ENCODE results near the gene ZNF730.
A peak's percentile ranks its signal among the peaks of the same experiment; 100 is the strongest.
"Not testable (repeated sequence)": the region's sequence is repeated elsewhere in the genome, so short reads cannot be mapped to it uniquely, and the experiment has no call there.

The ZNF730 gene

DNA sequence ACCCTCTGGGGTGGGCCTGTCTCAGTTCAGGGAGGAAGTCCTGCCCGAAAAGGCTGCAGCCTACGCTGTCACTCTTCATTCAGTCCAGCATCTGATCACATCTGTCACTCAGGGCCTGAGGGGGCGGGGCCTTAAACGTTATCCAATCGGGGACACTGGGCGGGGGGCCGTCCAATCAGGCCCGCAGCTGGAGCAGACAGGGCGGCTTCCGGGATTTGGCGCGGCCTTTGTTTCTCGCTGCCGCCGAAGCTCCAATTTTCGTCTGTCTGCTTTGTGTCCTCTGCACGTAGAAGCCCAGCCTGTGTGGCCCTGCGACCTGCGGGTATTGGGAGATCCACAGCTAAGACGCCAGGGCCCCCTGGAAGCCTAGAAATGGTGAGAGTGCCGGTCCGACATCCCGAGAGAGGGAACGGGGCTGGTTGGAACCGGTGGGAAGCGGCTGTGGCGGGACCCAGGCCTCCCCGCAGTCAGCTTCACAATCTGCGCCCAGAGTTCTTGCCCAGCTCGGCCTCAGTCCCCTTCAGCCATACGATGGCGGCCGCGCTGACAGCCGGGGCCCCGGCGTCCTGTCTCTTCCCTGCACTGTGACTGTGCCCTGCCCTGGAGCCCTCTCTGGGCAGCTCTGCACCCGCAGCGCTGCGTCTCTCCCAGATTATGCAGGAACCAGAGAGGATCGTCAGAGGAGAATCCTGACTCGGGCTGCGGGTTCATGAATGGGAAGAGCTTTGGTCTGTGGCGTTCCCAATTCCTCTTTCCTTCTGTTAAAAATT is at the start of gene ZNF730:
ZNF730 (plus strand) TSS at position 224 of the 770 bp plus-strand sequence; CDS start at position 373, 149 bp downstream.
- peak in 1 of 3 donors; percentile 11 for DNase-seq (ENCODE audit: low read depth in 3 of 3, low spot score in 1 of 3)

DNA sequence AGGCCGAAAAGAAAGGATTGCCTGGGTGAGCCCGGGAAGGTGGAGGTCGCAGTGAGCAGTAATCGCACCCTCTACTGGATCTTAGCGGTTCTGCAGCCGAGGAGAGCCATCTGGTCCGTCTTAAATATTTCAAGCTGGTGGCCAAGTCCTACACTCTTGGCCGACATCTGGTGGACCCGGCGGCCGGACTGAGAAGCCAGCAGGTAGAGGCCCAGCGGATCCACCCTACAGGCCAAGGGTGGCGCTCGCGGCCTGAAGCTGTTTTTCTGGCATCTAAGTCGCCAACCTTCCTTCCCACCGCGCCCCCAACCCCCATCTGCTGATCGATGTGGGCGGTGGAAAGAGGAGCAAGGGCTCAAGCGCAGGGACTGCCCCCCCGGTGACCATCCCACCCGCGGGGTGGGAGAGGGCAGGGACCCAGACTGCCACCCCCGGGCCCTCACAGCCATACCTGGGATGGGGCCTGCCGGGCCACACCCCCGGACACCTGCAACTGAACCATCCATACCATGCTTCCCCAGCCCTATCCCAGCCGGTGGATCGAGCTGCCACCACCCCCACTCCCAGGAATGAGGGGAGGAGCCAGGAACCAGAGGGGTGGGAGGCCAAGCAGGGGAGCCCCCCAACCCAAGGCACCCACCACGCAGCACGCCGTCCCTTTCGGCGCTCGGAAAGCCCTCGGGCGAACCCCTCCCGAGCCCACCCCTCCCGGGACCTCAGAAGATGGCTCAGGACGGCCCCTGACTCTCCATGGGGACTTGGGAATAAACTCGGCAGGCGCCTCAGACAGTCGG is 46.3 kb upstream of the ZNF730 start:
- no peak for DNase-seq (ENCODE audit: low read depth in 3 of 3, low spot score in 1 of 3)

DNA sequence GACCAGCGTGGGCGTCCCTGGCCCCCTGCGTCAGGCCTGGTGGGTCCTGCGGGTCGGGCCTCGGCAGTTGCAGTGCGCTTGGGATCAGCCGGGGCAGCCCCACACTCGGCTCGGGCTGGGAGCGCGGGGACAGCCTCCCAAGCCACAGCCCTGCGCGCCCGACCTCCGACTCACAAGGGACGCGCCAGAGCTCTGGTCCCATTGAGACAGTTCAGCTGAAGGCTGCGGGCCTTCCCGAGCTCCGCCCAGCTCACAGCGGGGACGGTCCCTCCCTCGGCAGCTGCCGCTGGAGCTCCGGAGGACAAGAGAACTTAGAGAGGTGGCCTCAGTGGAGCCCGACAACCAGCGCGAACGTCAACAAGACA is 45.7 kb upstream of the ZNF730 start:
- DNase-seq (ENCODE audit: low read depth in 3 of 3, low spot score in 1 of 3): no peak

DNA sequence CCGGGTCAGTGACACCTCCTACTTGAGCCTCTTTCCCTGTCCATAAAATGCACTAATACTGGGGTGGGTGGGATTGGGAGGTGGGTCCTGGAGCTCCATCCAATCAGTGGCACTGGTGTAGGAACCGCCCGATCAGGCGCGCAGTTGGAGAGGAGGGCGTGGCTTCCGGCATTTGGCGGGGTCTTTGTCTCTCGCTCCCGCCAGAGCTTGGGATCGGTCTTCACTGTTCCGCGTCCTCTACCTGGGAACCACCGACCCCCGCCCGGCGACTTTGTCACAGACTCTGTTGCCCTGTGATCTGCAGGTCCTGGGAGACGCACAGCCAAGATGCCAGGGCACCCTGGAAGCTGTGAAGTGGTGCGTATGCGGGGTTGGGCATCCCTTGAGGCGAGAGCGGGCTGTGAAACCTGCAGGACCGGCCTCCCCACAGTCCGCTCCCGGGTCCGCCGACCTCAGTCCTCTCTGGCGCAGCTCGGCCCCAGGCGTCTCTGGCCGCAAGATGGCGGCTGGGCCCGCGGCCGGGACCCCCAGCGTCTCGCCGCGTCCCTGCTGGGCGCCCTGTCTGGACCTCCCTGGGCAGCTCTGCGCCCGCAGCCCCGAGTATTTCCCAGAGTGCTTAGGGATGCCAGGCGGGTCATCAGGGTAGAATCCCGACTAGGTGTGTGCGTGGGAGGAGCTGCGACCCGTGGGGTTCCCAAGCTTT is 41.6 kb upstream of the ZNF730 start:
- no peak for DNase-seq (ENCODE audit: low read depth in 3 of 3, low spot score in 1 of 3)

DNA sequence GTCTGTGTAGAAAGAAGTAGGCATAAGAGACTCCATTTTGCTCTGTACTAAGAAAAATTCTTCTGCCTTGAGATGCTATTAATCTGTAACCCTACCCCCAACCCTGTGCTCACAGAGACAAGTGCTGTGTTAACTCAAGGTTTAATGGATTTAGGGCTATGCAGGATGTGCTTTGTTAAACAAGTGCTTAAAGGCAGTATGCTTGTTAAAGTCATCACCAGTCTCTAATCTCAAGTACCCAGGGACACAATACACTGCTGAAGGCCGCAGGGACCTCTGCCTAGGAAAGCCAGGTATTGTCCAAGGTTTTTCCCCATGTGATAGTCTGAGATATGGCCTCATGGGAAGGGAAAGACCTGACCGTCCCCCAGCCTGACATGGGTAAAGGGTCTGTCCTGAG is 39.0 kb upstream of the ZNF730 start:
- not testable (repeated sequence) for DNase-seq (ENCODE audit: low read depth in 3 of 3, low spot score in 1 of 3)

DNA sequence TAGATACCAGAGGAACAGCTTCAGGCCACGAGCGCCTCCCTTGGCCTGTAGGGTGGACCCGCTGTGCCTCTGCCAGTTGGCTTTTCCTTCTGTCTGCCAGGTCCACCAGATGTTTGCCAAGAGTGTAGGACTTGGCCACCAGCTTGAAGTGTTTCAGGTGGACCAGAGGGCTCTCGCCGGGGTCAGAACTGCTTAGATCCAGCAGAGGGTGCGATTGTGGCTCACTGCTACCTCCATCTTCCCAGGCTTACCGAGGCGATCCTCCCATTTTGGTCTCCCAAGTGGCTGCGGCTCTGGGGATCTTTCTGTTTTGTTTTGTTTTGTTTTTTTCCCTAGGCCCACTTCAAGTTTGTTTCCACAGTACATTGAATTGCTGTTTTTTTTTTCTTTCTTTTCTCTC is 23.0 kb upstream of the ZNF730 start:
- DNase-seq (ENCODE audit: low read depth in 3 of 3, low spot score in 1 of 3): no peak

DNA sequence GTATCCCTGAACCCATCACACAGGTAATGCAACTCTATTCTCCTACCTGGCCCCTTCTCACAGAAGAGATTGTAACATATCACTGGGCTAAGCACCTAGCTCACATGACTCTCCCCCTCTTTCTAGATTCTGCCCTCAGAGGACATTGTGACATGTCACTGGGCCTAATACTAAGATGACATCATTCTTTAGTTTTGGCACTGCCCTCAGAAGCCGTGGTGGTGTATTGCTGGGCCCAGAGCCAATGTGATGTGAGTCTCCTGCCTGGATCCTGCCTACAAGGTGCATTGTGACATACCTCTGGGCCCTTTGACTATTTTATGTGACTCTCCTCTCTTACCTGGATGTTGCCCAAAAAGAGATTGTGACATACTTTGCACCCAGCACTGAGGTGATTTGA is 21.4 kb upstream of the ZNF730 start:
- no peak for DNase-seq (ENCODE audit: low read depth in 3 of 3, low spot score in 1 of 3)

DNA sequence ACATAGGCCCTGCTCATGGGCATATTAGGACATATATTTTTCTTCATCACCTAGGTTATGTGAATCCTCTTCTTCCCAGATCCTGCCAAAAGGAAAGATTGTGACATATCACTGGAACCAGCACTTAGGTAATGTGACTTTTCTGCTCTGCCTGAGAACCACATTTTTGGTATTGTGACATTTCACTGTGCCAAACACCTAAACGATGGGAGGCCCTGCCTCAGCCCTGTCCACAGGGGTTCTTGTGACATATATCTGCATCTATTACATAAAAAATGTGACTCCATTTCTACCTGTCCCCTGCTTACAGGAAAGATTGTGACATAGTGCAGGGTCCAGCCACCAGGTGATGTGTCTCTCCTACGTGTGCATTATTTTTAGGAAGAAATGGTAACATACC is 18.5 kb upstream of the ZNF730 start:
- DNase-seq (ENCODE audit: low read depth in 3 of 3, low spot score in 1 of 3): no peak

DNA sequence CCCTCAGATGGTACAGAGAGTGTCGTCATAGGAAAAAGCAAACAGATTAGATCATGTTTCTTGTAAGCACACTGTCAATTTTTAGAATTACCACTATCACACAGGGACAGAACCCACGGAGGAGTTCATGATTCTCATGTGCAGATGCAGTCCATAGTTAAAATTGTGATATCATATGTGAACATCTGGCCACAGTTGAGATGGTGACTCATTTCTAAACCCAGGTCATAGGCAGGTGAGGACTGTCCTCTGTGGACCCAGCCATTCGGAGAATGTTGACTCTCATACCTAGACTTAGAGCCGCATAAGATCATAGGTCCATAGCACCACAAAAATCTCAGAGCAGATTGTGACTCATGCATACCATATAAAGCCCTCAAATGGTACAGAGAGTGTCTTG is 17.8 kb upstream of the ZNF730 start:
- no peak for DNase-seq (ENCODE audit: low read depth in 3 of 3, low spot score in 1 of 3)

DNA sequence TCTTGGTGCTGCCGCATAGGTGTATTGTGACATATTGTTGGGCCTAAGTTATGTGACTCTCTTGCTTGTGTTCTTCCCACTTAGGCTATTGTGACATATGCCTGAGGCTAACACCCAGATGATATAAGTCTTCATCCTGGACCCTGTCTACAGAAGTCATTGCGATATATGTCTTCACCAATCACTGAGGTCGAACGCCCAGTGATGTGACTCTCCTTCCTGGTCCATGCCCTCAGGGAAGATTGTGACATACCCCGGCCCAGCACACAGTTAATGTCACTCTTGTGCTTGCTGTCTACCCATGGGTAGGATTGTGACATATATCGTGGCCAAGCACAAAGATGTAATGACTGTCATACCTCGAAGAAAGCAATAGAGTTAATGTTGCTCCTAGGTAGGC is 16.9 kb upstream of the ZNF730 start:
- no peak for DNase-seq (ENCODE audit: low read depth in 3 of 3, low spot score in 1 of 3)

DNA sequence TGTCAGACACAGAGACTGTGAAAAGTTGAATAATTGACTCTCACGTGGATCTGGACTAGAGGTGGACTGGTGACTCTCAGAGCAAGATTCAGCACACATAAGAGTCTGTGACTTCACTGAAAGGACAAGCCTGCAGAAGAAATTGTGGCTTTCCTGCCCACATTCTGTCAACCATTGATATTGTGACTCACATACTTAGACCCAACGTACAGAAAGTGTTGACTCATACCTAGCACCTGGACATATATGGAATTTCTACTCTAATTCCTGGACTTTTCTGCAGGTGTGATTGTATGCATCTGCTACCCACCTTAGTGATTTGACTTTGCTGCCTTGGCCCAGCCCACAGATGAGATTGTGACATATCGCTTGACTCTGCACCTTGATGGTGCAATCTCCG is 15.6 kb upstream of the ZNF730 start:
- DNase-seq (ENCODE audit: low read depth in 3 of 3, low spot score in 1 of 3): no peak

DNA sequence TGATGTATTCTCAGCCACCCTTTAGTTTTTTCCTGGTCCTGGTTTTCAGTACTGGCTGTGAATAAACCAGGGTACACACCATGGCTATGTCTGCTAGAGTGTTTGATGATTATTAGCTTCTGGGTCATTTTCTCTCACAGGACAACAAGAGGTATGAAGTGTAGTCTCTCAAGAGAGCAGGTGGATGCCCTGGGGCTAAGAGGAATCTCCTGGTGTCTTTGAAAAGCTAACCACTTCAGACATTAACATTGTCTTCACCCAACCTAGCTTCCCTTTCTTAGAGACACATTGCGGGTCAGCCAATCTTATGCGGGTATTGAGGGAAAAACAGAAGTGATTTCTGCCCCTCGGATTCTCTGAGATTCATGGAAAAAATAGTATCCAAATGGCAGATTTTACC is 1.6 kb downstream of the ZNF730 start:
- DNase-seq (ENCODE audit: low read depth in 3 of 3, low spot score in 1 of 3): no peak

DNA sequence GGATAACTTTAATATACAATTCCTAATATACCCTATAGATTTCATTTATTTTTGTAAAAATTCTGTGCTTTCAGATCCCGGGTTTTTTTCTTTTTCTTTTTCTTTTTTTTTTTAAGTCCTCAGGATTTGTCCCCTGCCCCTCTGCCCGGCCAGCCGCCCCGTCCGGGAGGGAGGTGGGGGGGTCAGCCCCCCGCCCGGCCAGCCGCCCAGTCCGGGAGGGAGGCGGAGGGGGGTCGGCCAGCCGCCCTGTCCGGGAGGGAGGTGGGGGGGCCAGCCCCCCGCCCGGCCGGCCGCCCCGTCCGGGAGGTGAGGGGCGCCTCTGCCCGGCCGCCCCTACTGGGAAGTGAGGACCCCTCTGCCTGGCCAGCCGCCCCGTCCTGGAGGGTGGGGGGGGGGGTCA is 17.4 kb downstream of the ZNF730 start:
- not testable (repeated sequence) for DNase-seq (ENCODE audit: low read depth in 3 of 3, low spot score in 1 of 3)

DNA sequence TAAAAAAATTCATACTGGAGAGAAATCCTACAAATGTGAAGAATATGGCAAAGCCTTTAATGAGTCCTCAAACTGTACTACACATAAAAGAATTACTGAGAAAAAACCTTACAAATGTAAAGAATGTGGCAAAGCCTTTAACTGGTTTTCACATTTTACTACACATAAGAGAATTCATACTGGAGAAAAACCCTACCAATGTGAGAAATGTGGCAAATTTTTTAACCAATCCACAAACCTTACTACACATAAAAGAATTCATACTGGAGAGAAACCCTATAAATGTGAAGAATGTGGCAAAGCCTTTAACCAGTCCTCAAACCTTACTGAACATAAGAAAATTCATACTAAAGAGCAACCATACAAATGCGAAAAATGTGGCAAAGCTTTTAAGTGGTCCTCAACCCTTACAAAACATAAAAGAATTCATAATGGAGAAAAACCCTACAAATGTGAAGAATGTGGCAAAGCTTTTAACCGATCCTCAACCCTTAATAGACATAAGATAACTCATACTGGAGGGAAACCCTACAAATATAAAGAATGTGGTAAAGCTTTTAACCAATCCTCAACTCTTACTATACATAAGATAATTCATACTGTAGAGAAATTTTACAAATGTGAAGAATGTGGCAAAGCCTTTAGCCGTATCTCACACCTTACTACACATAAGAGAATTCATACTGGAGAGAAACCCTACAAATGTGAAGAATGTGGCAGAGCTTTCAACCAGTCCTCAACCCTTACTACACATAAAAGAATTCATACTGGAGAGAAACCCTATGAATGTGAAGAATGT is 29.0 kb downstream of the ZNF730 start:
- no peak for DNase-seq (ENCODE audit: low read depth in 3 of 3, low spot score in 1 of 3)

DNA sequence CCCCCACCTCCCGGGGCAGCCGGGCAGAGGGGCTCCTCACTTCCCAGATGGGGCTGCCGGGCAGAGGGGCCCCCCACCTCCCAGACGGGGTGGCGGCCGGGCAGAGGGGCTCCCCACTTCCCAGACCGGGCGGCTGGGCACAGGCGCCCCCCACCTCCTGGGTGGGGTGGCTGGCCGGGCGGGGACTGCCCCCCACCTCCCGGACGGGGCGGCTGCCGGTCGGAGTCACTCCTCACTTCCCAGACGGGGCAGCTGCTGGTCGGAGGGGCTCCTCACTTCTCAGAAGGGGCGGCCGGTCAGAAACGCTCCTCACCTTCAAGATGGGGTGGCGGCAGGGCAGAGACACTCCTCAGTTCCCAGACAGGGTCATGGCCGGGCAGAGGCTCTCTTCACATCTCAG is 43.9 kb downstream of the ZNF730 start:
- DNase-seq (ENCODE audit: low read depth in 3 of 3, low spot score in 1 of 3): no peak

DNA sequence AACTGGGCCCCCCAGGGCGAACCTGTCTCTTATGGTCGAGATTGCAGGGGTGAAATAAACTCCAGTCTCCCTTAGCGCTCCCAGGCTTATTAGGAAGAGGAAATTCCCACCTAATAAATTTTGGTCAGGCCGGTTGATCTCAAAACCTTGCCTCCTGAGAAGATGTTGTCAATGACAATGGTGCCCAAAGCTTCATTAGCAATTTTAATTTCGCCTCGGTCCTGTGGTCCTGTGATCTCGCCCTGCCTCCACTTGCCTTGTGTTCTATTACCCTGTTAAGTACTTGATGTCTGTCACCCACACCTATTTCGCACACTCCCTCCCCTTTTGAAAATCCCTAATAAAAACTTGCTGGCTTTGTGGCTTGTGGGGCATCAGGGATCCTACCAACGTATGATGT is 51.5 kb downstream of the ZNF730 start:
- DNase-seq (ENCODE audit: low read depth in 3 of 3, low spot score in 1 of 3): not testable (repeated sequence)

DNA sequence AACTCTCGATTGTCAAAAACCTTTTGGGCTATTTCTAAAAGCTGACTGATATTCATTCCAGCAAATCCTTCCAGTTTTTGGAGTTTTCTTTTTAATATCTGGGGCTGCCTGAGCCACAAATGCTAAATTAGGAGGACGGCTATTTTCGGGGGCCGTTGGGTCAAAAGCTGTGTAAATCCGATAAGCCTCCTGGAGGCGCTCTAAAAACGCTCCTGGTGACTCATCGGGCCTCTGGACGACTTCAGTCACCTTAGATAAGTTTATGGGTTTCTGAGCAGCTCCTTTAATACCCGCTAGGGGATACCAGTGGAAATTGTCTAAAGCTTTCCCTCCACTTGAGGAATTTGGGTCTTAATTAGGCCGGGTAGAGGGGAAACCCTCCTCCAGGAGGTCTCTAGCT is 66.4 kb downstream of the ZNF730 start:
- no peak for DNase-seq (ENCODE audit: low read depth in 3 of 3, low spot score in 1 of 3)

DNA sequence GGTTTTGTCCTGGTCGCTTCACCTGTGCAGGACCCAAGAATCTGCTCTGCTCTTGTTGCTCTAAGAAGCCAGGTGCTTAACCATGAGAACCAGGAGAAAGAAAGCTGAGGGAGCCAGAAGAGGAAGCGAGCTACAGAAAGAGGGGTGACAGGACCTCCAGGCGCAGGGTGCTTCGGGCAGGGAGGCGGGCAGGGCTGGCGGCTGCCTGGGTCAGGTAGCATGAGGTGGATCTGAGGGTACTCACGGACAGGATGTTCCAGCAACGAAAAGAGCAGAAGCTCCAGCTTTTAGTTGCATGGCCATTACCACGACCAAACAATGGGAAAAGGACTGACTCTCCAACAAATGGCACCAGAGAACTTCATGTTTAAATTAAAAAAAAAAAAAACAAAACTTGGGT is 73.5 kb downstream of the ZNF730 start:
- no peak for DNase-seq (ENCODE audit: low read depth in 3 of 3, low spot score in 1 of 3)
